ENCODE results near the gene PDE7B. TPM values are rescaled to one million over a fixed set of nuclear protein-coding genes. Genes with fewer than 3 reads are reported as not detected.

PDE7B gene
- total and polyA plus RNA-seq, 4 donors, result 0.26 to 3.7 (median 1.8) TPM

- ATAC-seq (ENCODE audit: insufficient read depth, low FRiP score) (no peak), DNase-seq (no peak)
- Histone ChIP-seq H3K27ac (ENCODE audit: low read depth in 1 of 2, low read length in 1 of 2) (no peak overlapping the region), H3K4me1 (ENCODE audit: control insufficient read depth in 5 of 5, insufficient read depth in 5 of 5, low read length in 5 of 5) (no peaks in the 10 kb centered on the region), H3K4me3 (no peak overlapping the region), H3K9ac (ENCODE audit: insufficient read depth in 1 of 2, low read length in 2 of 2) (no peak overlapping the region), H3K27me3 (ENCODE audit: control insufficient read depth in 3 of 3, insufficient read depth in 3 of 3, low read length in 2 of 3) (no peaks in the 10 kb centered on the region), H3K36me3 (ENCODE audit: control insufficient read depth in 4 of 4, insufficient read depth in 4 of 4, low read length in 4 of 4) (no peaks in the 10 kb centered on the region), H3K9me3 (ENCODE audit: control insufficient read depth in 4 of 4, insufficient read depth in 3 of 4, low read length in 3 of 4) (no peaks in the 10 kb centered on the region)
- no peak for TF ChIP-seq CTCF (IDR thresholded peaks at IDR 0.05; ENCODE audit: control extremely low read depth, extremely low read depth)
These were observed 37.3 kb downstream of the PDE7B start for GRCh38 chr6:135888818-135889217.

DNA sequence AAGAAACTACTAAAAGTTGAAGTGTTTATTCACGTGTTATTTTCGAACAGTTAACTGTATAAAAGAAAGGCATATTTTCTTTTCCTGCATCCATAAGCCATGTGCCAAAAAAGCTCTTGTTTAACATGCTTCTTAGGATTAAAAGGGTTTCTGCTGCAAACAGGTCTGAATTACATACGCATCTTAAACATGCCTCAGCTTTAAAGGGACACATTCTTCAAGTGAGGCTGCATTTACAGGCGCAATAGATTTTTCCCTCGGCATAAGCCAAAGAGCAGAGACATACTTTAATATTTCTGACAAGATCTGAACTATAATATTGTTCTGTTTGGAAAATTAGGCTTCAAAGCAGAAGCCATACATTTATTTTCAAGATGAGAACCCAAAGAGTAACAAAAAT lies 39.4 kb downstream of the PDE7B start:
- Histone ChIP-seq H3K9ac (ENCODE audit: insufficient read depth in 1 of 2, low read length in 2 of 2) (no peak overlapping the region), H3K4me1 (ENCODE audit: control insufficient read depth in 5 of 5, insufficient read depth in 5 of 5, low read length in 5 of 5) (no peaks in the 10 kb centered on the region), H3K36me3 (ENCODE audit: control insufficient read depth in 4 of 4, insufficient read depth in 4 of 4, low read length in 4 of 4) (no peaks in the 10 kb centered on the region), H3K27ac (ENCODE audit: low read depth in 1 of 2, low read length in 1 of 2) (no peak overlapping the region), H3K9me3 (ENCODE audit: control insufficient read depth in 4 of 4, insufficient read depth in 3 of 4, low read length in 3 of 4) (no peaks in the 10 kb centered on the region), H3K27me3 (ENCODE audit: control insufficient read depth in 3 of 3, insufficient read depth in 3 of 3, low read length in 2 of 3) (no peaks in the 10 kb centered on the region), H3K4me3 (no peak overlapping the region)
- DNase-seq (no peak), ATAC-seq (ENCODE audit: insufficient read depth, low FRiP score) (no peak)
- no peak for TF ChIP-seq CTCF (IDR thresholded peaks at IDR 0.05; ENCODE audit: control extremely low read depth, extremely low read depth)
- 68 to 86% methylated on average over 5 of the region's 5 CpGs for WGBS, 2 donors

DNA sequence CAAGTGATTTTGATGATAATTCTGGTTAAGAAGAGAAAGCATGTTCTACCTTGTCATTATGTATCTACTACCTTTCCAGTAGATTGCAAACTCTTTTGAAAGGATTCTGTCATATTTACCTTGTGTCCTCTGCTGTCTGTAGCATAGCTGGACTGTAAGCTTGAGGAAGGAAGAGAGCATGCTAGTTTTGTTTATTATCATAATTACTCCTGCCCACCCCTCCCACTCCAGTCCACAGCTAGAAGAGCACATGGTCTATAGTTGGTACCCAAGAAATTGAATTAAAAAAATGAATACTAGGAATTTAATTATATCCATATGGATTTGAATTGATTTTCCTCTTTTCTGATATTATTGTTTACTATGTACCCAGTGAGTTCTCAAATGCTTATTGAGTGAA lies 40.2 kb downstream of the PDE7B start:
- Histone ChIP-seq H3K4me1 (ENCODE audit: control insufficient read depth in 5 of 5, insufficient read depth in 5 of 5, low read length in 5 of 5) (no peaks in the 10 kb centered on the region), H3K4me3 (no peak overlapping the region), H3K9me3 (ENCODE audit: control insufficient read depth in 4 of 4, insufficient read depth in 3 of 4, low read length in 3 of 4) (no peaks in the 10 kb centered on the region), H3K27me3 (ENCODE audit: control insufficient read depth in 3 of 3, insufficient read depth in 3 of 3, low read length in 2 of 3) (no peaks in the 10 kb centered on the region), H3K27ac (ENCODE audit: low read depth in 1 of 2, low read length in 1 of 2) (no peak overlapping the region), H3K36me3 (ENCODE audit: control insufficient read depth in 4 of 4, insufficient read depth in 4 of 4, low read length in 4 of 4) (no peaks in the 10 kb centered on the region), H3K9ac (ENCODE audit: insufficient read depth in 1 of 2, low read length in 2 of 2) (no peak overlapping the region)
- no peak for TF ChIP-seq CTCF (IDR thresholded peaks at IDR 0.05; ENCODE audit: control extremely low read depth, extremely low read depth)
- DNase-seq (no peak), ATAC-seq (ENCODE audit: insufficient read depth, low FRiP score) (no peak)

DNA sequence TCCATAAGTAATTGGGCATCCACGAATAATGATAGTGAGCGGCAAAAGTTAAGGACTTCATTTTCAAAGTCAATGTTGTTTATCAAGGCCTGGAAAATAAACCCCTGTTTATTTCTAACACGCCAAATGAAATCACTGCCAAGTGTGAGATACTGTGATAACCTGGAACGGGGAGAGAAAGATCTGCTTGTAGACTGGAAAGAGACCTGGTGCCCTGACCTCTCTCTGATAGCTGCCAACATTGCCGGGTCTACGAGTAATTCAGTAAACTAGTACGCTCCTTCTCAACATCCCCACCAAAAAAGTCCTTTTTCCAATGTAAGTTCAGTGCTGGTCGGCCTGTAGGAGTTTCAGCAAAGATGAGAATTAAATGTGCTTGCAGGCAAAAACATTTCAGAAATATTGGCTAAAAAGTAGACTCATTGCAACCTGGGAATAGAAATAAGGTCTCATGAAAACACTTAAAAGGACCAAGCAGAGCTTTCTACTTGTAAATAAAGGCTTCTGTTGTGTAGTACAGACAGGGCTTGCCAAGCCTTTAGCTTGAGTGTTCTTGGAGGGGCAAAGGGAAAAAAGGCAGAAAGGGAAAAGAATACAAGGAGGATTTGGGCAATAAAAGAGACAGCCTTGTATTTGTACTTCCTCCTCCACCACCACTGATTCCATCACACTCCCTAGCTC lies 43.9 kb downstream of the PDE7B start:
- H3K9me3 ChIP-seq (ENCODE audit: control insufficient read depth in 4 of 4, insufficient read depth in 3 of 4, low read length in 3 of 4), result no peaks in the 10 kb centered on the region
- ATAC-seq (ENCODE audit: insufficient read depth, low FRiP score), result no peak
- no peak overlapping the region for H3K27ac ChIP-seq (ENCODE audit: low read depth in 1 of 2, low read length in 1 of 2)
- TF ChIP-seq CTCF (IDR thresholded peaks at IDR 0.05; ENCODE audit: control extremely low read depth, extremely low read depth), result no peak
- no peak overlapping the region for H3K4me3 ChIP-seq
- WGBS, 2 donors, result 91 to 95% methylated on average over 8 of the region's 8 CpGs
- H3K27me3 ChIP-seq (ENCODE audit: control insufficient read depth in 3 of 3, insufficient read depth in 3 of 3, low read length in 2 of 3), result no peaks in the 10 kb centered on the region
- no peaks in the 10 kb centered on the region for H3K36me3 ChIP-seq (ENCODE audit: control insufficient read depth in 4 of 4, insufficient read depth in 4 of 4, low read length in 4 of 4)
- no peak for DNase-seq
- H3K4me1 ChIP-seq (ENCODE audit: control insufficient read depth in 5 of 5, insufficient read depth in 5 of 5, low read length in 5 of 5), result no peaks in the 10 kb centered on the region
- no peak overlapping the region for H3K9ac ChIP-seq (ENCODE audit: insufficient read depth in 1 of 2, low read length in 2 of 2)

Measured in lung (tissue), 12 donors.